Activated CD8-positive, alpha-beta memory T cell treated with anti-CD3 and anti-CD28 coated beads, Interleukin-2, amount 50 U/mL, for 24 hours (primary cell): ENCODE measurements around the gene DPY19L3.
"Not testable (repeated sequence)": the region's sequence is repeated elsewhere in the genome, so short reads cannot be mapped to it uniquely, and the experiment has no call there.

Experiments
- DNase-seq: peaks from one replicate; pipeline ENCODE4 v3.0.0-alpha.2; 2020; ENCODE audit errors: extremely low read depth

DPY19L3 gene

DNA sequence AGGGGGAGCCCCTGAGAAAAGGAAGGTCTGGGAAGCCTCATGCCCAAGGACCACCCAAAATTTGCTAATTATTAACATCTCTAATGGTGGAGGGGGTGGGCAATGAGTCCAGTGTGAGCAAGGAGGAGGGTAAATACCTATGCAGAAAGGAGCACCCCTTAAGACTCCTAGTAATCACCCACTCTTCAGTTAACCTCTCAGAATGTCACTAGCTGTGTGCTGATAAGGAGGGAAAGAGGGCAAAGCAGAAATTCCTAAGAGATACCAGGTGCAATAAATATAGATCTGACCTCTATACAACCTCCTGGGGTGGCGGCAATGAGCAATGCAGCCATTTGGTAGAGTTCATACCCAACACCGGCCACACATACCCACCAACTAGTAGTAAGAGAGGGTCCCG is 12.7 kb upstream of the DPY19L3 start:
- DNase-seq, result no peak

DNA sequence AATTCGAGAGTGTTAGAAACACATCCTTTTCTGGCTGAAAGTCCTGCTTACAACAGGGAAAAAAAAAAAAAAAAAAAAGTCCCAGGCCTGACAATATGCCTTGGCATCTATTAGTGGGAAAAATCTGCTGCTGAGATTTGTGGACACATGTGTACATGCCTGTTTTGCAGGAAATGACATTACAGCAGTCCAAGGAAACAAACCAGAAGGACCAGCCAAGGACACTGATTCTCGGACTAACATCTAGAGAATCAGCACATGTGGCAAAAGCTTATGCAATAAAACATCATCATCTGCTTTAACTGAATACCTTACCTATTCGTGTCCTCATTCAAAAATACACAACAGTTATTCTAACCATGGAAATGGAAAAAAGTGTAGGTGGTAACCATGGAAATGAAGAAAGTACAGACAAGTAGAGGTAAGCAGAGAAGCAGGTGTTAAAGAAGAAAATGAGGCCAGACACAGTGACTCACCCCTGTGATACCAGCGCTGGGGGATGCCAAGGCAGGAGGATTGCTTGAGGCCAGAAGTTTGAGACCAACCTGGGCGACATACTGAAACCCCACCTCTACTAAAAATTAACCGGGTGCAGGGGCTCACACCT is 9.4 kb upstream of the DPY19L3 start:
- DNase-seq, result no peak

GRCh38 chr19:32397671-32398101 is 7.9 kb upstream of the DPY19L3 start:
- DNase-seq, result no peak

- no peak for DNase-seq
Observed at GRCh38 chr19:32401992-32402391, 3.6 kb upstream of the DPY19L3 start.

- DNase-seq, result no peak
Observed at GRCh38 chr19:32403291-32403995, 2.1 kb upstream of the DPY19L3 start.

- DNase-seq, result no peak
Observed at GRCh38 chr19:32404213-32404932, 1.2 kb upstream of the DPY19L3 start.

- DNase-seq, result no peak
Observed at GRCh38 chr19:32404933-32405430, 588 bp upstream of the DPY19L3 start.

GRCh38 chr19:32406161-32407003 is 812 bp downstream of the DPY19L3 start:
- DNase-seq, result no peak

DNA sequence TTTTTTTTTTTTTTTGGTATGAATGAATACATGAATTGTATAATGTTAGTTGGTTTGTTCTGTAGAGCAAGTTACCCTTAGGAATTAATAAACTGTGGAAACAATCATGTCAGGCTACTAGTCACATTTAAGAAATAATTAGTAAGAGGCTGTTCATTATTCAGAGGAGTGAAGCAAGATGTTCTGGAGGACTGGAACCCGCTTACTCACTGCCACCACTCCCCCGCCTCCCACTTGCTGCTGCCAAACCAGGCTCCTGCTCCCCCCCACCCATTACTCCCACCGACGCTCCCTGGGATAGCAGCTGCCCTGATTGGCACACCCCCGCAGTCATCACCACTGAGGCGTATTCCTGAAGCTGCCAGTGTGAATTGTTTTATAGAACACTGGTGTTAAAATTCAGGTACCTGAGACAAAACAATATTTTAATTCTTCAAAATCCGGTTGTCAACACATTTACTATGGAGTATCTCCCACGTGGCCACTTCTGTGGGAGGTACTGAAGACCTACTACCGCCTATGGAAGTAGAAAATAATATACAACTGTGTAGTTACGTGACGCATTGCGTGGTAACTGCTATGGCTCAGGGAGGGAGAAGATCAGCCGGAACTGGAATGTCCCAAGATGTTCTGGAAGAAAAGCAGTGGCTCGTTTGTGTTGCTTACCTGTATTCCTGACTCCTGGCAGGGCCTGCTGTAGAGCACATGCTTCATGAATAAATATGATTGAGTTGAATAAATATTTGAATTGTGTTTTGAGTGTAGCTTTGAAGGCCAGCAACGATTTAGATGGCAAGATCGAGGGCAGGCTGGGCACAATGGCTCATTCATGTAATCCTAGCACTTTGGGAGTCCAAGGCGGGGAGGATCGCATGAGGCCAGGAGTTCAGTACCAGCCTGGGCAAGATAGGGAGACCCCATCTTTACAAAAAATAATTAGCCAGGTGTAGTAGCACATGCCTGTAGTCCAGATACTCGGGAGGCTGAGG is 1.7 kb downstream of the DPY19L3 start:
- DNase-seq, result no peak

DNA sequence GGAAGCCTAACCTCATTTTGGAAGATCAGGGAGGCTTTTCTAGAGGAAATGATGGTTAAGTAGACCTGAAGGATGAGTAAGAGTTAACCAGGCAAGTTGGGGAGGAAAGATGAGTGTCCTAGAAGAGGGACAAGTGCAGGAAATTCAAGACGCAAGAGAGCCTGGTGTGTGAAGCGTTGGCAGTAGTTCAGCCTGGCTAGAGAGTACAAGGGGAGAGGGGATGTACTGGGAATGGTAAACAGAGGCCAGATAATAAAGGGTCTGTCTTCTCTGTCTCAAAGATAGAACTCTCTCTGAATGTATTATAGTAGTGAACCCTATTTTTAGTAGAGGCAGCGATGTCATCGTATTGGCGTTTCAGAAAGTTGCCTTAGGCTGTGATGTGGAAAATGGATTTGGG is 9.7 kb downstream of the DPY19L3 start:
- DNase-seq, result no peak

GRCh38 chr19:32415669-32416068 is 10.1 kb downstream of the DPY19L3 start:
- DNase-seq, result no peak

DNA sequence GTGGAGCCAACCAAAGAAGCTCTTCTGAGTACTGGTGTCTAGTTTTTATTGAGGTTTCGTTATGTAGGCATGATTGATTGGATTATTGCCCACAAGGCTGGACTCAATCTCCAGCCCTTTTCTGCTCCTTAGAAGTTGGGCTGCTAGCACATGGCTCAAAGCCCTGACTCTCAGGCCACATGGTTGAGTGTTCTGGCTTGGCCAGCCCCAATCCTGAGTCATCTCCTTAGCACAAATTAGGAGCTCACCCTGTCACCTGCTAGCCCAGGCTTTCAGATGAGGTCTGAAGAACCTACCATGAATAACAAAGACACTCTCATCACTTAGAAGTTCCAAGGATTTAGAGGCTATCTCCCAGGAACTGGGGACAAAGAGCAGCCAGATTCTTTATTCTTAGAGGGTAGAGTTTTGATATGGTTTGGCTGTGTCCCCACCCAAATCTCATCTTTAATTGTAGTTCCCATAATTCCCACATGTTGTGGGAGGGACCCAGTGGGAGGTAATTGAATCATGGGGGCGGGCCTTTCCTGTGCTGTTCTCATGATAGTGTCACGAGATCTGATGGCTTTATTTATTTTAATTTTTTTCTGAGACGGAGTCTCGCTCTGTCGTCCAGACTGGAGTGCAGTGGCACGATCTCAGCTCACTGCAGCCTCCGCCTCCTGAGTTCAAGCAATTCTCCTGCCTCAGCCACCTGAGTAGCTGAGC is 11.3 kb downstream of the DPY19L3 start:
- no peak for DNase-seq

GRCh38 chr19:32418155-32418554 is 12.6 kb downstream of the DPY19L3 start:
- no peak for DNase-seq

- no peak for DNase-seq
Observed at GRCh38 chr19:32421589-32422361, 16.2 kb downstream of the DPY19L3 start.

- no peak for DNase-seq
Observed at GRCh38 chr19:32422435-32422834, 16.9 kb downstream of the DPY19L3 start.

- not testable (repeated sequence) for DNase-seq
Observed at GRCh38 chr19:32423944-32424343, 18.4 kb downstream of the DPY19L3 start.

GRCh38 chr19:32427536-32427935 is 22.0 kb downstream of the DPY19L3 start:
- DNase-seq, result no peak

GRCh38 chr19:32436692-32437091 is 31.1 kb downstream of the DPY19L3 start:
- no peak for DNase-seq

DNA sequence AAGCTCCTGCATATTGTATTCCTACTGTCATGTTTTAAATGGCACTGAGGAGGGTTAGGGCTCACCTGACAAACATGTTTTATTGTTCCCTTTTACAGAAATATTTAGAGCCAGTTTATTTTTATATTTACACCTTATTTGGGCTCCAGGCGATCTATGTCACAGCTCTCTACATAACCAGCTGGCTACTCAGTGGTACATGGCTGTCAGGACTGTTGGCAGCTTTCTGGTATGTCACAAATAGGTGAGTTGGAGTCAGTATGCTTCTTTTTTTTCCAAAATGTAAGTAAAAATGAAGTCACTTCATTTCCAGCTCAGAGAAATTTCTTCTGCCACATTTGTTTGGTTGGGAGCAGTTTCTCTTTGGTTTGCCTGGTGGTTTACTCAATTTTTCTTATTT is 31.5 kb downstream of the DPY19L3 start:
- no peak for DNase-seq
